IMR-90 (cell line): ENCODE measurements around the gene ALK. TPM values are rescaled to one million over a fixed set of nuclear protein-coding genes. Genes with fewer than 3 reads are reported as not detected.

Experiments
- ATAC-seq: fragments of 200-7000 bp; cut with Tn5 transposase; 2 replicates; pipeline ENCODE4 v1.9.1; 2020; ENCODE audit warnings: low read depth, mild to moderate bottlenecking, moderate library complexity
- BruUV-seq: library from RNA; stranded (reverse); fragments of 400-500 nt; replicated peaks from 2 replicates; lab custom pipeline; 2021; lab: Mats Ljungman, UMichigan
- CTCF ChIA-PET: fragments of 300-600 bp; formaldehyde crosslinking; extraction: SDS; loops from one replicate; lab custom pipeline; 2021; ENCODE audit warnings: antibody characterized with exemption; lab: Yijun Ruan, JAX
- POLR2A ChIA-PET: fragments of 300-600 bp; sonication (Branson Sonifier 250); formaldehyde crosslinking; loops from one replicate; lab custom pipeline; 2022; ENCODE audit warnings: antibody characterized with exemption; ENCODE audit not compliant: unreplicated experiment; lab: Charles Lee
- DNase-seq: peaks from one replicate; pipeline ENCODE4 v3.0.0; 2013
- H2AFZ ChIP-seq: replicated peaks from 2 replicates; pipeline ENCODE3; 2013; ENCODE audit warnings: low read length, mild to moderate bottlenecking; ENCODE audit not compliant: poor library complexity
- H2AK5ac ChIP-seq: 2 replicates; pipeline ENCODE4 v1.6.1; 2013; ENCODE audit warnings: low read depth, low read length, inconsistent platforms
- H2AK9ac ChIP-seq: replicated peaks from 2 replicates; pipeline ENCODE3; 2013; ENCODE audit warnings: mild to moderate bottlenecking, low read depth, low read length, moderate library complexity; ENCODE audit not compliant: poor library complexity
- H2BK120ac ChIP-seq: 2 replicates; pipeline ENCODE4 v1.6.1; 2013; ENCODE audit warnings: low read depth, low read length, inconsistent platforms
- H2BK15ac ChIP-seq: 3 replicates; pipeline ENCODE4 v1.6.1; 2013; ENCODE audit warnings: low read depth, low read length, inconsistent platforms
- H2BK20ac ChIP-seq: 2 replicates; pipeline ENCODE4 v1.6.1; 2013; ENCODE audit warnings: low read depth, mild to moderate bottlenecking, inconsistent platforms, low read length, moderate library complexity
- H2BK5ac ChIP-seq: 2 replicates; pipeline ENCODE4 v1.6.1; 2013; ENCODE audit warnings: mild to moderate bottlenecking, low read depth, low read length, inconsistent platforms; ENCODE audit not compliant: poor library complexity, severe bottlenecking
- H3K14ac ChIP-seq: replicated peaks from 2 replicates; pipeline ENCODE4 v1.6.1; 2013; ENCODE audit warnings: low read depth, low read length, inconsistent platforms
- H3K18ac ChIP-seq: 2 replicates; pipeline ENCODE4 v1.6.1; 2013; ENCODE audit warnings: low read depth, low read length, control low read depth
- H3K23ac ChIP-seq: 2 replicates; pipeline ENCODE4 v1.6.1; 2013; ENCODE audit warnings: low read depth, low read length, inconsistent platforms
- H3K27ac ChIP-seq: 2 replicates; pipeline ENCODE4 v1.5.1; 2013; ENCODE audit warnings: mild to moderate bottlenecking, control low read depth, low read length; ENCODE audit not compliant: insufficient read depth
- H3K27me3 ChIP-seq: 2 replicates; pipeline ENCODE4 v1.6.1; 2013; ENCODE audit warnings: low read length; ENCODE audit not compliant: control insufficient read depth, insufficient read depth
- H3K36me3 ChIP-seq: 2 replicates; pipeline ENCODE4 v1.6.1; 2013; ENCODE audit warnings: low read length, mixed read lengths; ENCODE audit not compliant: control insufficient read depth, insufficient read depth
- H3K4ac ChIP-seq: 2 replicates; pipeline ENCODE4 v1.6.1; 2013; ENCODE audit warnings: low read depth, low read length, inconsistent platforms
- H3K4me1 ChIP-seq: 2 replicates; pipeline ENCODE4 v1.6.1; 2013; ENCODE audit warnings: low read length, mixed read lengths; ENCODE audit not compliant: control insufficient read depth, insufficient read depth
- H3K4me2 ChIP-seq: 2 replicates; pipeline ENCODE4 v1.6.1; 2013; ENCODE audit warnings: low read depth, mild to moderate bottlenecking, control low read depth, low read length, moderate library complexity
- H3K4me3 ChIP-seq: 2 replicates; pipeline ENCODE4 v1.5.1; 2013; ENCODE audit warnings: low read depth, mild to moderate bottlenecking, control low read depth, low read length, moderate library complexity; ENCODE audit not compliant: insufficient read depth
- H3K56ac ChIP-seq: 2 replicates; pipeline ENCODE4 v1.6.1; 2013; ENCODE audit warnings: low read length, inconsistent platforms; ENCODE audit not compliant: insufficient read depth; ENCODE audit errors: extremely low read depth
- H3K79me1 ChIP-seq, 2 experiments: 2 replicates each; pipeline ENCODE4 v1.6.1; 2013; ENCODE audit warnings: low read length in 2 of 2, inconsistent platforms in 1 of 2, low read depth in 1 of 2
- H3K9ac ChIP-seq: 2 replicates; pipeline ENCODE4 v1.6.1; 2013; ENCODE audit warnings: low read depth, low read length, control low read depth
- H3K9me1 ChIP-seq: 2 replicates; pipeline ENCODE4 v1.6.1; 2013; ENCODE audit warnings: low read length, inconsistent platforms; ENCODE audit not compliant: insufficient read depth
- H3K9me3 ChIP-seq: 2 replicates; pipeline ENCODE4 v1.6.1; 2013; ENCODE audit warnings: low read length; ENCODE audit not compliant: control insufficient read depth, insufficient read depth
- H4K20me1 ChIP-seq: 2 replicates; pipeline ENCODE4 v1.6.1; 2013; ENCODE audit warnings: low read length, inconsistent platforms; ENCODE audit not compliant: insufficient read depth
- H4K5ac ChIP-seq: 2 replicates; pipeline ENCODE4 v1.6.1; 2013; ENCODE audit warnings: mild to moderate bottlenecking, low read depth, low read length, control low read depth
- H4K8ac ChIP-seq, 2 experiments: 2 replicates each; pipeline ENCODE4 v1.6.1; 2013; ENCODE audit warnings: low read depth in 2 of 2, low read length in 2 of 2, control low read depth in 1 of 2, inconsistent platforms in 1 of 2
- H4K91ac ChIP-seq: 2 replicates; pipeline ENCODE4 v1.6.1; 2013; ENCODE audit warnings: low read depth, low read length, inconsistent platforms; ENCODE audit not compliant: insufficient read depth
- BHLHE40 ChIP-seq: fragments of 150-350 bp; IDR thresholded peaks from 2 replicates; pipeline ENCODE4 v1.6.1; 2016; ENCODE audit warnings: mild to moderate bottlenecking, low read depth, low read length
- CHD1 ChIP-seq: IDR thresholded peaks from 2 replicates; pipeline ENCODE4 v1.6.1; 2012; ENCODE audit warnings: low read depth, low read length, improper control_type of control experiment
- CTCF ChIP-seq: conservative IDR thresholded peaks from 2 replicates; pipeline ENCODE4 v1.5.1; 2012; ENCODE audit warnings: mild to moderate bottlenecking, low read depth, low read length, improper control_type of control experiment
- FOS ChIP-seq: fragments of 150-350 bp; IDR thresholded peaks from 2 replicates; pipeline ENCODE4 v1.6.1; 2016; ENCODE audit warnings: low read depth, low read length
- MAFK ChIP-seq: IDR thresholded peaks from 2 replicates; pipeline ENCODE4 v1.6.1; 2012; ENCODE audit warnings: low read depth, low read length, improper control_type of control experiment
- MAZ ChIP-seq: IDR thresholded peaks from 2 replicates; pipeline ENCODE4 v1.6.1; 2012; ENCODE audit warnings: low read depth, mild to moderate bottlenecking, low read length, improper control_type of control experiment, moderate library complexity, borderline replicate concordance
- MXI1 ChIP-seq: IDR thresholded peaks from 2 replicates; pipeline ENCODE4 v1.6.1; 2012; ENCODE audit warnings: low read depth, mild to moderate bottlenecking, low read length, moderate library complexity, borderline replicate concordance
- NFE2L2 ChIP-seq: fragments of 150-350 bp; IDR thresholded peaks from 2 replicates; pipeline ENCODE4 v1.6.1; 2016; ENCODE audit warnings: low read depth, mild to moderate bottlenecking, low read length
- POLR2A ChIP-seq: IDR thresholded peaks from 2 replicates; pipeline ENCODE4 v1.6.1; 2012; ENCODE audit warnings: mild to moderate bottlenecking, low read depth, low read length
- RAD21 ChIP-seq: IDR thresholded peaks from 2 replicates; pipeline ENCODE4 v1.6.1; 2012; ENCODE audit warnings: low read length, improper control_type of control experiment
- RCOR1 ChIP-seq: IDR thresholded peaks from 2 replicates; pipeline ENCODE4 v1.6.1; 2012; ENCODE audit warnings: mild to moderate bottlenecking, low read length, improper control_type of control experiment; ENCODE audit not compliant: insufficient replicate concordance
- RFX5 ChIP-seq: IDR thresholded peaks from 2 replicates; pipeline ENCODE4 v1.8.0; 2012; ENCODE audit warnings: low read depth, mild to moderate bottlenecking, low read length, moderate library complexity
- SMC3 ChIP-seq: fragments of 150-350 bp; IDR thresholded peaks from 2 replicates; pipeline ENCODE4 v1.6.1; 2016; ENCODE audit warnings: low read depth, mild to moderate bottlenecking, antibody characterized with exemption, low read length, moderate library complexity
- USF2 ChIP-seq: fragments of 150-350 bp; IDR thresholded peaks from 2 replicates; pipeline ENCODE4 v1.6.1; 2017; ENCODE audit warnings: mild to moderate bottlenecking, antibody characterized with exemption, low read length, low read depth
- WGBS, 2 experiments: methylation state at CpG; one replicate each; pipeline versions ENCODE4 v1.1.5 to v1.1.7; 2013; ENCODE audit warnings: missing lambda C conversion rate in 2 of 2; ENCODE audit not compliant: insufficient read length in 1 of 2; ENCODE audit errors: extremely low coverage in 2 of 2; 5-methylcytosine and 5-hydroxymethylcytosine counted together
- dilution Hi-C: fragments of 300-500 bp; cut with HindIII; formaldehyde crosslinking; loops from one replicate; pipeline ENCODE4 v1.14.3; 2018; ENCODE audit warnings: low sequenced_read_pairs; ENCODE audit not compliant: unreplicated experiment
- in situ Hi-C: fragments of 300-500 bp; cut with MboI; formaldehyde crosslinking; loops from 3 replicates; pipeline ENCODE4 v1.14.3; 2019; ENCODE audit warnings: low sequenced_read_pairs, inconsistent platforms, mixed read lengths
- intact Hi-C: fragments of 100-400 bp; cut with micrococcal nuclease; formaldehyde crosslinking; loops from 2 replicates; pipeline ENCODE4 v1.10.0; 2022
- polyA plus RNA-seq, 3 experiments: library from polyadenylated mRNA; depleted of rRNA; stranded (reverse); fragments of >200 nt; gene quantifications; 2 replicates each; pipeline ENCODE4 v1.2.3, GENCODE V29; 2012; ENCODE audit warnings: low replicate concordance in 1 of 3
- total RNA-seq: library from RNA; depleted of rRNA; stranded (reverse); fragments of >200 nt; gene quantifications from 2 replicates; pipeline ENCODE4 v1.2.3, GENCODE V29; 2012

The ALK gene
- total and polyA plus RNA-seq, 2 of the 4 experiments (the other 2 are of a cell fraction), result not detected

GRCh38 chr2:29660201-29660600 is 261.2 kb downstream of the ALK start:
- ChIA-PET POLR2A (no interaction called here), CTCF (no interaction called here)
- Histone ChIP-seq H3K79me1 (no peaks in the 10 kb centered on the region), H3K4me1 (no peaks in the 10 kb centered on the region), H2AK9ac (no peak overlapping the region), H4K8ac (no peak overlapping the region), H3K4me2 (no peak overlapping the region), H3K18ac (no peak overlapping the region), H3K27ac (no peak overlapping the region), H3K27me3 (peaks cover 6% of the 10 kb centered on the region; the same call in 1 of the 2 replicates), H3K56ac (no peak overlapping the region), H2AFZ (no peak overlapping the region), H3K23ac (no peak overlapping the region), H2BK15ac (no peak overlapping the region), H3K36me3 (no peaks in the 10 kb centered on the region), H4K91ac (no peak overlapping the region), H2BK5ac (no peak overlapping the region), H3K14ac (no peak overlapping the region), H3K9me3 (no peaks in the 10 kb centered on the region), H3K9ac (no peak overlapping the region), H4K20me1 (no peaks in the 10 kb centered on the region), H2AK5ac (no peak overlapping the region), H3K4me3 (no peak overlapping the region), H3K9me1 (no peaks in the 10 kb centered on the region), H2BK20ac (no peak overlapping the region), H2BK120ac (no peak overlapping the region), H3K4ac (no peak overlapping the region), H4K5ac (no peak overlapping the region)
- BruUV-seq, result no TSS peak
- in situ Hi-C loops, result no loop called here
- ATAC-seq, result no peak
- 53% methylated on average over 2 of the region's 2 CpGs; no CpG with 5 or more reads in 1 of the 2 experiments for WGBS, 2 experiments
- TF ChIP-seq BHLHE40 (no peak), FOS (no peak), MAZ (no peak), POLR2A (no peak), RCOR1 (no peak), SMC3 (no peak), CTCF (no peak), USF2 (no peak), CHD1 (no peak), MAFK (no peak), NFE2L2 (no peak), RAD21 (no peak), RFX5 (no peak), MXI1 (no peak)
- dilution Hi-C loops, result no loop called here
- intact Hi-C loops, result no loop called here
- no peak for DNase-seq
